ENCODE measurements around the gene MTURN. TPM values are rescaled to one million over a fixed set of nuclear protein-coding genes. Genes with fewer than 3 reads are reported as not detected.

MTURN gene
- total and polyA plus RNA-seq, 9 of the 15 experiments (the other 6 are each of a cell fraction or from before 2014, with no cell fraction given), result 0.94 to 14.8 (median 6.4) TPM

- TF ChIP-seq REST (IDR thresholded peaks at IDR 0.05; ENCODE audit: borderline replicate concordance) (no peak), REST (CRISPR knock-in tag; IDR thresholded peaks at IDR 0.05; ENCODE audit: low read depth) (no peak), PHF8 (IDR thresholded peaks at IDR 0.05; ENCODE audit: borderline replicate concordance, low read length) (no peak), MCM7 (IDR thresholded peaks at IDR 0.05) (no peak), HNRNPH1 (optimal IDR thresholded peaks at IDR 0.05; ENCODE audit: low read depth, low read length) (no peak)
- TF ChIP-seq, protein P1, sequence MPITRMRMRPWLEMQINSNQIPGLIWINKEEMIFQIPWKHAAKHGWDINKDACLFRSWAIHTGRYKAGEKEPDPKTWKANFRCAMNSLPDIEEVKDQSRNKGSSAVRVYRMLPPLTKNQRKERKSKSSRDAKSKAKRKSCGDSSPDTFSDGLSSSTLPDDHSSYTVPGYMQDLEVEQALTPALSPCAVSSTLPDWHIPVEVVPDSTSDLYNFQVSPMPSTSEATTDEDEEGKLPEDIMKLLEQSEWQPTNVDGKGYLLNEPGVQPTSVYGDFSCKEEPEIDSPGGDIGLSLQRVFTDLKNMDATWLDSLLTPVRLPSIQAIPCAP (CRISPR knock-in tag; IDR thresholded peaks at IDR 0.05; ENCODE audit: borderline replicate concordance), result no peak
Measured at GRCh38 chr7:30091491-30091912, 43.3 kb upstream of the MTURN start (continued).
